Dedifferentiated amniotic fluid mesenchymal stem cell (primary cell): Measurements from ENCODE around the gene ARAP2.

Experiments used
- DNase-seq: peaks from one replicate; pipeline ENCODE4 v3.0.0-alpha.2; 2016; ENCODE audit errors: extremely low spot score

ARAP2 gene, protein sequence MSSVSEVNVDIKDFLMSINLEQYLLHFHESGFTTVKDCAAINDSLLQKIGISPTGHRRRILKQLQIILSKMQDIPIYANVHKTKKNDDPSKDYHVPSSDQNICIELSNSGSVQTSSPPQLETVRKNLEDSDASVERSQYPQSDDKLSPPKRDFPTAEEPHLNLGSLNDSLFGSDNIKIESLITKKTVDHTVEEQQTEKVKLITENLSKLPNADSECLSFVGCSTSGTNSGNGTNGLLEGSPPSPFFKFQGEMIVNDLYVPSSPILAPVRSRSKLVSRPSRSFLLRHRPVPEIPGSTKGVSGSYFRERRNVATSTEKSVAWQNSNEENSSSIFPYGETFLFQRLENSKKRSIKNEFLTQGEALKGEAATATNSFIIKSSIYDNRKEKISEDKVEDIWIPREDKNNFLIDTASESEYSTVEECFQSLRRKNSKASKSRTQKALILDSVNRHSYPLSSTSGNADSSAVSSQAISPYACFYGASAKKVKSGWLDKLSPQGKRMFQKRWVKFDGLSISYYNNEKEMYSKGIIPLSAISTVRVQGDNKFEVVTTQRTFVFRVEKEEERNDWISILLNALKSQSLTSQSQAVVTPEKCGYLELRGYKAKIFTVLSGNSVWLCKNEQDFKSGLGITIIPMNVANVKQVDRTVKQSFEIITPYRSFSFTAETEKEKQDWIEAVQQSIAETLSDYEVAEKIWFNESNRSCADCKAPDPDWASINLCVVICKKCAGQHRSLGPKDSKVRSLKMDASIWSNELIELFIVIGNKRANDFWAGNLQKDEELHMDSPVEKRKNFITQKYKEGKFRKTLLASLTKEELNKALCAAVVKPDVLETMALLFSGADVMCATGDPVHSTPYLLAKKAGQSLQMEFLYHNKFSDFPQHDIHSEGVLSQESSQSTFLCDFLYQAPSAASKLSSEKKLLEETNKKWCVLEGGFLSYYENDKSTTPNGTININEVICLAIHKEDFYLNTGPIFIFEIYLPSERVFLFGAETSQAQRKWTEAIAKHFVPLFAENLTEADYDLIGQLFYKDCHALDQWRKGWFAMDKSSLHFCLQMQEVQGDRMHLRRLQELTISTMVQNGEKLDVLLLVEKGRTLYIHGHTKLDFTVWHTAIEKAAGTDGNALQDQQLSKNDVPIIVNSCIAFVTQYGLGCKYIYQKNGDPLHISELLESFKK (N-terminal part only)

DNA sequence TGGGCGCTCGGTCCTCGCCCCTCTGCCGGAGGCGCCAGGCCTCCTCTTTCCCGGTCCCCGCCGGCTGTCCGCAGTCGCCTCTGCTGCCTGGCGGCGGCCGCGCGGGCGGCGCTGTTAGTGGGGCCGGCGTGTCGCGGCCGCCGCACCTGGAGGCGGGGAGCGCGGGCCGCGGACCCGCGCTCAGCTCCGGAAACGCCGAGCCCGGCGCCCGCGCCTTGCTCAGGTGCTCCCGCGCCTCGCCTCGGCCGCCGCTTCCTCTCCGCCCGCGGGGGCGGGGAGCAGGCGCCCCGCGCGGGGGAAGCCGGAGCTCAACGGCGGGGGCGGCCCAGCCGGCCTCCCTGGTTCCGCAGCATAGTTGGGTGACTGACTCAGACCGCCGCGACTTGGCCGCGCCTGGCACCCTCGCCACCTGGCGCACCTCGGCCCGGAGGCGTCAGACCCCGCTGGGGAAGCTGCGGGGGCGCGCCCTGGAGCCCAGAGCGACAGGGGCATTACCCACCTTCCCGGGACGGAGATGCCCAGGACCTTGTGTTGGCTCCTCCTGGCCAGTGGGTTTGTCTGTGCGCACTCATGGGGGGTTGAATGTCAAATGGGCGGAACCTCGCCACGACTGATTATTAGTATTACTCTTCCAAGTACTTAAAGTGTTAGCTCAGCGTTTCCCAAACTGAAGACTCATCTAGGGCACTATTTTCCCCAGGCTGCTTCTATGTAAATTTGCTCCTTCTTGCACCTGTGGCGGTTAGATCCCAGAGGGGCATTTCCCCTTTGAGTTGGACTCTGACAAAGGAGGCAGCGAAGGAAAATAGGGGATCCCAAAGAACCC is at the start of gene ARAP2:
Gene ARAP2 (minus strand): TSS at position 258 of the 826 bp plus-strand sequence. CDS start 15,028 bp downstream, outside the sequence.
- no peak for DNase-seq

DNA sequence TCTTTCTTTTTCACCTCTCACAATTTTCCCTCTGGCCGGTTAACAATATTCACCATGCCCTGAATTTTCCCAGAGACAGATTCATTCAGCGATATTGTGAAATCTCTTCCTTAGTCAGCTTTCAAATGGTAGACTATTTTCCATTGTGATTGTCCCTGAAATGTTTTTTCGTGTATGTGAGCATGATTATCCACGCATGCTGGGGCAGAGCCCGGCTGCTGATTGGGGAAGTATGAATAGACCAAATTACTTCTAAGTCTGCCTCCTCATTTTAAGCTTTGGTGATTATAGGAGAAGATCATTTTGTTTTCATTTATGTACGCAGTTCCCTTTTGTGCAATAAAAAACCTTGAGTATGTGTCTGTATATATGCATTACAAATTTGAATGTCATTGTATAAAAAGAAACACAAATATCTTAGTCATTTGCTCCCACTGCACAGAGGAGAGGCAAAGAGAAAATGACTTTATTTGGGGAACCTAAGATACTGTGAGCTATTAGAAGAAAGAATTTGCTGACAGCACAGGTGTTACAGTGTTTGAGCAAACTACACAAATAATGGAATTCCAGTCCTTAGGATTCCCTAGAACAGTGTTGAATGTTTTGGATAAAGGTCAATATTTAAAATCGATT is 48.4 kb upstream of the ARAP2 start:
- DNase-seq = no peak

- no peak for DNase-seq
Observed at GRCh38 chr4:36290641-36291040, 46.3 kb upstream of the ARAP2 start.

- DNase-seq = no peak
Observed at GRCh38 chr4:36288731-36289426, 44.6 kb upstream of the ARAP2 start.

GRCh38 chr4:36286481-36286871 is 42.2 kb upstream of the ARAP2 start:
- DNase-seq = no peak

GRCh38 chr4:36285784-36286480 is 41.6 kb upstream of the ARAP2 start:
- DNase-seq = no peak

DNA sequence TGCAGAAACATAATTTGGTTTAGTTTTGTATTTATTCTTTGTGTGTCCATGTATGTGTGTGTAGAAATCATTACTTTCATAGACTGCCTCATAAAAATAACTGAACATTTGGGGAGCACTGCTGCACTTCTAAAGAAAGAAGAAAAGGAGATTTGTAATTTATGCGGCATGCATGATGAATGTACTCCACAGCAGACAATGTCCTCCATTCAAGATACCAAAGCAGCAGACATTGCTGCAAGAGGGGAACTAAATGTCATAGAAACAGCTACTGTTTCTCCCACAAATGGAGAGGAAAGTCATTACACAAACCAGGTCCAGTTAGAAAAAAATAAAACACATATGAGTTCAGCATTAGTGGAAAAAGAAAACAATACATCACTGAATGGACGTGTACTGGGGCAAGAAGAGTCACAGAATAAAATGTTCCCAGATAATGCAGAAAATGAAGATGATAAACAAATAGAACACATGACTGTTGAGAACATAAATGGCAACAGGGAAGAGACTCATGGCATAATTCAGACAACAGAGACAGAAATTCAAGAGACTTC is 39.7 kb upstream of the ARAP2 start:
- no peak for DNase-seq

DNA sequence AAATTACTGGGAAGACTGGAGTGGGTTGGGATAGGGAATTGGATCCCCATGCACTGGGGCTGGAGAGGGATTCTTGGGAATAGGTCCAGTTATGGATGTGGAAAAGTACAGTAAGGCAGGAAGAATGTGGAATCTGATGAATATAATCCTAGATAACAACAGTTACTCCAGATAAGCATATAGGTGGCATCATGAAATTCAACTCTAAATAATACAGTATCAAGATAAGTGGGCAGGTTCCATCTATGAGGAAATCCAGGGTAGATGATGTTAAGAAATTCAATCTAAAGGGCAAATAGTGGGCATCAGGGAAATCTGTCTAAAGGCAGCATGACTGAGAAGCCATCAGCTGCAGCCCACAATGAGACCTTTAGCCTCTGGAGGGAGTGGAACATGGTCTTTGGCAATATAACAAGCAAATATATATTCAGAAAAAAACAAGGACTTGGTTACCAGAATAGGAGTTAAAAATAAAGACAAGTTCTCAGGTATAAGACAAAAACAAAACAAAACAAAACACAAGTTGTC is 38.3 kb upstream of the ARAP2 start:
- DNase-seq = no peak

- DNase-seq = no peak
Observed at GRCh38 chr4:36281384-36282106, 37.2 kb upstream of the ARAP2 start, which contains the start of gene DTHD1. DTHD1 (plus strand) TSS chr4:36281616; CDS start chr4:36281759, 143 bp downstream.

DNA sequence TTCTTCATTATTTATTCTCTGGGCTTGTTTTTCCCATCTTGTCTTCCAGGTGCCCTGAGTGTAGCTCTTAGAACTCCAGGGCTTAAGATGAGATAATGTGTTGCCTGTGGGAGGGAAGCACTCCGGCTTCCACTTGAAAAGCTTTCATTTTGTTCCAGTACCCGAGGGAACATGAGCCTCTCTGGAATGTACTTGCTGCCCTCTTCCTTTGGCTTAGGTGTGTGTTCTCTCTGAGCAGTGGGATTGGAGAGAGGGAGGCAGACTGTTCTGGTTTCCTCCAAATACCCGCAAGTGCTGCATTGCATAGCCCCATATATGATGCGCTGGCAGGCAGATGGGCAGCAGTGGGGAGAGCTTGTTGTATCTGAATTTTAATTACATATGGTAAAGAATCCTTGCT is 36.2 kb upstream of the ARAP2 start:
- DNase-seq = no peak

DNA sequence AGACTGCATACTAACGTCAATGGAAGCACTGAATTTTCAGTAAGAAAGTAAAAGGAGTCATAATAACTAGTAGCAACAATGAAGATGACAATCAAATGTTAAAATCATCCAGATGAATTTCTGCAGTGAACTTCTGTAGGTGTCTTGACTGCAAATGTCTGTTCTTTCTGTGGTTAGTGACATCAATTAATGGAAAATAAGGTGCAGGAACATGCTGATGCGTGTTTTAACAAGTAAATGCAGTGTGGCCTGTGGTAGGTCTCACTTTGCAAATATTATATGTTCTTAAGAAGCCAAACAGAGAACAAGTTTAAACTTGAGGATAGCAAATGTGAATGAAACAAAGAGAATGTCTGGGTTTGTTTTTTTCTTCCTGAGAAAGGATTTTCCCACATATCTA is 34.5 kb upstream of the ARAP2 start:
- DNase-seq = no peak

- no peak for DNase-seq
Observed at GRCh38 chr4:36277533-36277932, 33.2 kb upstream of the ARAP2 start.

- no peak for DNase-seq
Observed at GRCh38 chr4:36274158-36274557, 29.8 kb upstream of the ARAP2 start.

DNA sequence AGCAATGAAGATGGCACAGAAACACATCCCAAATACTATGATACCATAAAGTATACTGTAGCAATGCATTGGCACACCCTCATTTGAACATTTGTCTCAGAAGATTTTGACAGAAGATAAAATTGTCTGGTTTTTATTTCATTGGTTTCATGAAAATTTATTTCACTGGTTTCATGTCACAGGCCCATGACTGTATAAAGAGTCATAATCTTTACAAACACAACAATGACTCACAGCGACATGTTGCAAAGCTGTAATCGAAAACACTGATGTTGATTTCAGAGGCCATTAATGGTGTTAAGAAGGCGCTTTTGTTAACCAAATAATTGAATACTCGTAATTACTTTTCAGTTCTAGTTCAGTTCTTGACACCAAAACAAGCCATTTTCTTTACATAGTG is 29.0 kb upstream of the ARAP2 start:
- DNase-seq = no peak

- DNase-seq = no peak
Observed at GRCh38 chr4:36269533-36270173, 25.3 kb upstream of the ARAP2 start.

DNA sequence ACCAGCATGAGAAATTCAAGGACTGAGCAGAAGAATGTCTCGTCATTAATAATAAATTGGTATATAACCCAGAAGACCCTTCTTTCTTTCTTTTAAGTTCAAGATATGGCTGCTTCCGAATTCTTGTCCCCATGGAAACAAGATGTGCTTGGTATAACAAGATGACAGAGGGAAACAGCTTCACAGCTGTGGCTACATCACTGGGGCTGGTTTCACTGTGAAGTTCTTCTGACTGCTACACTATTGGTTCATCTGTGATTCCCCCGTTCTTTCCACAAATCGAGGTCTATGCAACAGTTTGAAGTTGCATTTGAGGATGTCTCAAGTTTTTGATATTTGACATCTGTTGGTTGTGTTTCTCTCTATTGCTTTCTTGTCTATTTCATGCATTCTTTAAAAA is 24.8 kb upstream of the ARAP2 start:
- DNase-seq = no peak

- DNase-seq = no peak
Observed at GRCh38 chr4:36267486-36268268, 23.4 kb upstream of the ARAP2 start.
